Gastroesophageal sphincter (tissue), 3 donors: ENCODE data around the gene TK1.

Experiments
- CTCF ChIP-seq, 4 experiments: fragments of 200-600 bp in 2 of 4; fragments of 450-650 bp in 2 of 4; sonication (generic) in 1 of 4; IDR thresholded peaks; one replicate each; pipeline ENCODE4 v1.5.1; 2017 to 2019; ENCODE audit warnings: antibody characterized with exemption in 4 of 4, mild to moderate bottlenecking in 2 of 4, moderate library complexity in 2 of 4
- POLR2A ChIP-seq, 2 donors: fragments of 450-650 bp; IDR thresholded peaks; one replicate each; pipeline ENCODE4 v1.6.1; 2017; ENCODE audit warnings: antibody characterized with exemption in 2 of 2, mild to moderate bottlenecking in 2 of 2, moderate library complexity in 1 of 2
- POLR2AphosphoS5 ChIP-seq: sonication (generic); formaldehyde crosslinking; IDR thresholded peaks from one replicate; pipeline ENCODE4 v1.6.1; 2017; ENCODE audit warnings: antibody characterized with exemption

- TF ChIP-seq POLR2A (IDR thresholded peaks at IDR 0.05): no peak
- TF ChIP-seq CTCF (IDR thresholded peaks at IDR 0.05): no peak
- no peak for TF ChIP-seq POLR2AphosphoS5
Observed at GRCh38 chr17:78219396-78220150, 32.7 kb upstream of the TK1 start.
